LoVo (cell line): ENCODE data around the gene SYNPO2.
A peak's percentile ranks its signal among the peaks of the same experiment; 100 is the strongest.
"Not testable (repeated sequence)": the region's sequence is repeated elsewhere in the genome, so short reads cannot be mapped to it uniquely, and the experiment has no call there.

Source experiments
- DNase-seq: peaks from one replicate; pipeline ENCODE4 v3.0.0-alpha.2; 2016; ENCODE audit warnings: low spot score

The SYNPO2 gene

DNA sequence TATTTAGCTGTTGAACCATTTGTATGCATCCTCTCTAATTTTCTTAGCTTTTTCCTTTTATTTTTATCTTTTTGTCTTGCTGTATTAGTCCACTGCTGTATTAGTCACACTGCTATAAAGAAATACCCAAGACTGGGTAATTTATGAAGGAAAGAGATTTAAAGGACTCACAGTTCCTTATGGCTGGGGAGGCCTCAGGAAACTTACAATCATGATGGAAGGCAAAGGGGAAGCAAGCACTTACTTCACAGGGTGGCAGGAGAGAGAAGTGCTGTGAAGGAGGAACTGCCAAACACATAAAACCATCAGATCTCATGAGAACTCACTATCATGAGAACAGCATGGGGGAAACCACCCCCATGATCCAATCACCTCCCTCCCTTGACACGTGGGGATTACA is 114.3 kb downstream of the SYNPO2 start:
- DNase-seq = not testable (repeated sequence)

- no peak for DNase-seq
Observed at GRCh38 chr4:119005928-119006460, 117.3 kb downstream of the SYNPO2 start.

DNA sequence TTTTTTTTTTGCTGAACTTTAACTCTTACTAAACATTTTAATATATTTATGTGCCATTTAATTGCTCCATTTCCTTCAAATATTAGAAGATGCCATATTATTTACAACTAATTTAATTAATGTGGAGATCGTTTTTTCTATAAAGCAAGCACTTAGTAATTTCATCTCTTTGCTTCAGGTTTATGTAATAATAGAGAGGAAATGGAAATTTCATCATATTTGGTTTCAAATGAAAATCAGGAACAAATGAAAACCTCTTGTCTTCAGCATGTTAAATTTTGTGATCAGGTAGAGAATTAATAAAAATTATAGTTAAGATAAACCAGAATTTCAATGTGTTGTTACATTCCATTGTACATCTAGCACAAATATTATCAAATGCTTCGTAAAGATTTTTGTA is 120.1 kb downstream of the SYNPO2 start:
- no peak for DNase-seq

- DNase-seq = not testable (repeated sequence)
Observed at GRCh38 chr4:119010221-119010620, 121.6 kb downstream of the SYNPO2 start.

DNA sequence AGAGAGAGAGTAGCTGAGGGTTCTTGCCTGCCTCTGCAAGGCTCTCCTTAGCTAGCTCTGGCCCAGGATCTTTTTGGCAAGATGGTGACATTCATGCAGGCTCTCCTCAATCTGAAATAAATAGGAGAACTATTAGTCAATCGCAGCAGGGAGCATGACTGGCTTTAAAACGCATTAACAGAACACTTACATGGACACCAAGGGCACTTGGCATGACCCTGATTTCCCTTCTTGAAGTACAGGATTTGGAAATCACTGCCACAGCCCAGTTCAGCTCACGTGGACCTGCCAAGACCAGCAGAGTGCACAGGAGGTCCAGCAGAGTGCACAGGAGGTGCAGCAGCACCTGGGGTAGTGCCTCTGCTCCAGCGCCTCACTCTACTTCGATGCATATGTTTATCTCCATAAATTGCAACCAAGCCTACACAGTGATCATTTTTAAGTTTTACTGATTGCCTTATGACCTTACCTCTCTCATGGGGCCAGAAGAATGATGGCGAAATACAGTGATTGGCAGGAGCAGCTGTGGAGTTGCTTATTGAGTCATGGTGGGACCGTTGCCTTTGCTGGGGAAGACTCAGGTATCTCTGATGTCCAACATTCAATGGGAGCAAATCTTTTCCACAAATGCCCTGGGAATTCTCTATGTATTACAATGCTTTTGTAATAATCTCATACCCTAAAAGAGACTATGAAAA is 122.4 kb downstream of the SYNPO2 start:
- no peak for DNase-seq

- no peak for DNase-seq
Observed at GRCh38 chr4:119011607-119011988, 122.9 kb downstream of the SYNPO2 start.

GRCh38 chr4:119014658-119015057 is 126.0 kb downstream of the SYNPO2 start:
- no peak for DNase-seq

DNA sequence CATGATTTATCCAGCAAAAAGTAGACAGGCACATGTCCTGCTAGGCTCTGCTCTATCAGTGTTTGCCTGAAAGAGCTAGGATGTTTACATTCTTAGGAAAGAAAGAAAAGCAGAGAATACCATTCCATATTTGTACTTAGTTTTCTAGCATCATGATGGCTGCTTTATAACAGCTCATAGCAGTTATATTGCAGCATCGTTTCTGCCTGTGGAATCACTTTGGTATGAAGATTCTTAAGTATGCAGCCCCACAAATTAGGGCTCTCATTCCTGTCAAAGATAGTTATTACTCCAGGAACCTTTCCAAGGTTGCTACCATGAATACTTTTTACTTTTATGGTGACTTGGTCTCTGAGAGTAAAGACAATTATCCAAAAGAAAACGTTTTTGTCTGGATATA is 128.0 kb downstream of the SYNPO2 start:
- no peak for DNase-seq

- no peak for DNase-seq
Observed at GRCh38 chr4:119017636-119018035, 129.0 kb downstream of the SYNPO2 start.

GRCh38 chr4:119020158-119020557 is 131.5 kb downstream of the SYNPO2 start:
- no peak for DNase-seq

DNA sequence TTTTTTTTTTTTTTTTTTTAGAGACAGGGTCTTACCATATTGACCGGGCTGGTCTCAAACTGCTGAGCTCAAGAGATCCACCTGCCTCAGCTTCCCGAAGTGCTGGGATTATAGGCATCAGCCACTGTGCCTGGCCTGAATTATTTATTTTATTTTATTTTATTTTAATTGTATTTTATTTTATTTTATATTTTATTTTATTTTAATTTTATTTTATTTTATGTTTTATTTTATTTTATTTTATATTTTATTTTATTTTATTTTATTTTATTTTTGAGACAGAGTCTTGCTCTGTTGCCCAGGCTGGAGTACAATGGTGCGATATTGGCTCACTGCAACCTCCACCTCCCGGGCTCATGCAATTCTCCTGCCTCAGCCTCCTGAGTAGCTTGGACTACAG is 133.9 kb downstream of the SYNPO2 start:
- DNase-seq = not testable (repeated sequence)

DNA sequence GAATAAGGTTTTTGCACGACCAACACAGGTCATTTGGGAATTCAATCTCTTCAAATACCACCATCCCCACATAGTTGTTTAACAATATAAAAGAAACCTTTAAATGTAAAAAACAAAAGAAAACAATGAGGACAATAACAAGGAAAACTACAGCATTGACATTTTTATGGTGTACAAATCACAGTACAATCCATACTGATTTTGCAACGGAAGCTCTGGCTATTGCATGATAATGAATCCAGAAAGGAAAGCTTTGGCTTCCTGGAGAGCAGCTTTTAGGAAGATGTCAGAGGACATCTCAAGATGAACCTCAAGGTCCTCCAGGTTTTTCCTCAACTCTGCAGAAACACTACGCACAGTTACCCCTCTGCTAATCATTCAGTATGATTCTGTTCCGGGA is 135.4 kb downstream of the SYNPO2 start:
- DNase-seq = no peak

- DNase-seq = peak; percentile 82
Observed at GRCh38 chr4:119025420-119025819, 136.8 kb downstream of the SYNPO2 start.

GRCh38 chr4:119025916-119026661 is 137.4 kb downstream of the SYNPO2 start:
- peak; percentile 73 for DNase-seq

DNA sequence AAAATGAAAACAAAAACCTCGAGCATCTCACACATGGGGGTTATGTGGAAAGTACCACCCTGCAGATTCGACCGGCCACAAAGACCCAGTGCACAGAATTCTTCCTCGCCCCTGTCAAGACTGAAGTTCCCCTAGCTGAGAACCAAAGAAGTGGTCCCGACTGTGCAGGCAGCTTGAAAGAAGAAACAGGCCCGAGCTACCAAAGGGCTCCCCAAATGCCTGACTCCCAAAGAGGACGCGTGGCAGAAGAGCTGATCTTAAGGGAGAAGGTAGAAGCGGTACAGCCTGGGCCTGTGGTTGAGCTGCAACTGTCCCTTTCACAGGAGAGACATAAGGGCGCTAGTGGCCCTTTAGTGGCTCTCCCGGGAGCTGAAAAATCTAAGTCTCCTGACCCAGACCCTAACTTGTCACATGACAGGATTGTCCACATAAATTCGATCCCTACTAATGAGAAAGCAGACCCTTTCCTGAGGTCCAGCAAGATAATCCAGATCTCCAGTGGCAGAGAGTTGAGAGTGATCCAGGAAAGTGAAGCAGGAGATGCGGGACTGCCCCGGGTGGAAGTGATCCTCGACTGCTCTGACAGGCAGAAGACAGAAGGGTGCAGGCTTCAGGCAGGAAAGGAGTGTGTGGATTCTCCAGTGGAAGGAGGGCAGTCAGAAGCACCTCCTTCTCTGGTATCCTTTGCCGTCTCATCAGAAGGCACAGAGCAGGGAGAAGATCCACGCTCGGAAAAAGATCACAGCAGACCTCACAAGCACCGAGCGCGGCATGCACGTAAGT is 138.2 kb downstream of the SYNPO2 start:
- no peak for DNase-seq

DNA sequence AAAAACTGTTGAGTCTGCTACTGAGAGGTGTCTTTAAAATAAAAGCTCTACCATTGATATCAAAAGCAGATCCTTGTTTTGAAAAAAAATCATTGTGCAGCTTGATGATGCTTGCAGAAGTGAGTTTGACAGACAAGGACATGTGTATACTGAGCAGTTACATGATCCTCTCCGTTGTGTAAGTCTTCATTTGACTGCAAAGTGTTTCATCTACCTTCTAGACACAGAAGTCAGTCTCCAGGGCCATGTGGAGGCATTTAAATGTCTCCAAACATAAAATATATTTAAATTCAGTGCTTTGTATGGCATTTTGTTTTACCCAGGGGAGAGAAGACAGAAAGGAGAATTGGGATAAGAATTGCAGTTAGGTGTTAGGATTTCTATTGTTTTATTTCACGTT is 139.2 kb downstream of the SYNPO2 start:
- no peak for DNase-seq

- DNase-seq = no peak
Observed at GRCh38 chr4:119028296-119028695, 139.6 kb downstream of the SYNPO2 start.

DNA sequence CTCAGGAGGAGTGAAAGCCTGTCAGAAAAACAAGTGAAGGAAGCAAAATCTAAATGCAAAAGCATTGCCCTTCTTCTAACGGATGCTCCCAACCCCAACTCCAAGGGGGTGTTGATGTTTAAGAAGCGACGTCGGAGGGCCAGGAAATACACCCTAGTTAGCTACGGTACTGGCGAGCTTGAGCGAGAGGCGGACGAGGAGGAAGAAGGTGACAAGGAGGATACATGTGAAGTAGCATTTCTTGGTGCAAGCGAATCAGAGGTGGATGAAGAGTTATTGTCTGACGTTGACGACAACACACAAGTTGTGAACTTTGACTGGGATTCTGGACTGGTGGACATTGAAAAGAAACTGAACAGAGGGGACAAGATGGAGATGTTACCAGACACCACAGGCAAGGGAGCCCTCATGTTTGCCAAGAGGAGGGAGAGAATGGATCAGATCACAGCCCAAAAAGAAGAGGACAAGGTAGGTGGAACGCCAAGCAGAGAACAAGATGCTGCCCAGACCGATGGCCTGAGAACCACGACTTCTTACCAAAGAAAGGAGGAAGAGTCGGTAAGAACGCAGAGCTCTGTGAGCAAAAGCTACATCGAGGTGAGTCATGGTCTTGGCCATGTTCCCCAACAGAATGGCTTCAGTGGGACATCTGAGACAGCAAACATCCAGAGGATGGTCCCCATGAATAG is 141.3 kb downstream of the SYNPO2 start:
- no peak for DNase-seq

- DNase-seq = no peak
Observed at GRCh38 chr4:119030536-119030890, 141.9 kb downstream of the SYNPO2 start.

- no peak for DNase-seq
Observed at GRCh38 chr4:119031218-119031617, 142.6 kb downstream of the SYNPO2 start.

GRCh38 chr4:119032921-119033685 is 144.4 kb downstream of the SYNPO2 start:
- no peak for DNase-seq
